ENCODE results near the gene FLT1. TPM values are rescaled to one million over a fixed set of nuclear protein-coding genes. Genes with fewer than 3 reads are reported as not detected.
A peak's percentile ranks its signal among the peaks of the same experiment; 100 is the strongest.

The FLT1 gene
- total and polyA plus RNA-seq, 12 donors = 15.2 to 76.3 (median 44.5) TPM

- Histone ChIP-seq H3K4me3 (no peak overlapping the region), H3K4me1 (peaks cover 0 to 71% (median 34%) of the 10 kb centered on the region in 9 donors), H3K27ac (peak overlapping the region in 3 of 10 donors; percentile 11 to 49 (median 24)), H3K27me3 (no peaks in the 10 kb centered on the region), H3K9me3 (no peaks in the 10 kb centered on the region), H3K36me3 (peaks cover 0 to 73% (median 11%) of the 10 kb centered on the region in 9 donors)
- TF ChIP-seq CTCF (IDR thresholded peaks at IDR 0.05) = no peak
- ATAC-seq (peak in 7 of 8 donors; percentile 66 to 88 (median 72)), DNase-seq (peak; percentile 27 to 30)
- intact Hi-C loops (cut with DNase I) = no loop called here
- 70 to 73% methylated on average over 5 of the region's 5 CpGs for WGBS, 2 donors
Measured at GRCh38 chr13:28423010-28423409, 71.9 kb downstream of the FLT1 start.

GRCh38 chr13:28421676-28422410 lies 73.1 kb downstream of the FLT1 start:
- peak in 2 of 8 donors; percentile 42 to 44 for ATAC-seq
- 57 to 61% methylated on average over 7 of the region's 7 CpGs for WGBS, 2 donors
- Histone ChIP-seq H3K4me1 (peaks cover 0 to 68% (median 31%) of the 10 kb centered on the region in 9 donors), H3K27me3 (no peaks in the 10 kb centered on the region), H3K9me3 (no peaks in the 10 kb centered on the region), H3K4me3 (no peak overlapping the region), H3K36me3 (peaks cover 0 to 63% (median 1%) of the 10 kb centered on the region in 9 donors), H3K27ac (peak overlapping the region in 2 of 10 donors; percentile 2 to 10)
- intact Hi-C loops (cut with DNase I) = no loop called here
- no peak for TF ChIP-seq CTCF (IDR thresholded peaks at IDR 0.05)
- no peak for DNase-seq

GRCh38 chr13:28420704-28421103 lies 74.2 kb downstream of the FLT1 start:
- peaks cover 0 to 59% (median 0%) of the 10 kb centered on the region in 9 donors for H3K36me3 ChIP-seq
- H3K27me3 ChIP-seq = no peaks in the 10 kb centered on the region
- ATAC-seq = peak in 1 of 8 donors; percentile 24
- WGBS, 2 donors = 77 to 85% methylated on average over 4 of the region's 4 CpGs
- intact Hi-C loops (cut with DNase I) = no loop called here
- no peak for TF ChIP-seq CTCF (IDR thresholded peaks at IDR 0.05)
- no peak overlapping the region for H3K4me3 ChIP-seq
- DNase-seq = no peak
- H3K4me1 ChIP-seq = peaks cover 0 to 65% (median 30%) of the 10 kb centered on the region in 9 donors
- no peak overlapping the region for H3K27ac ChIP-seq
- no peaks in the 10 kb centered on the region for H3K9me3 ChIP-seq

- no peak for DNase-seq
- no peak overlapping the region for H3K4me3 ChIP-seq
- H3K27ac ChIP-seq = peak overlapping the region in 2 of 10 donors; percentile 16 to 84
- WGBS, 2 donors = 80 to 86% methylated on average over 3 of the region's 3 CpGs
- no peaks in the 10 kb centered on the region for H3K9me3 ChIP-seq
- peaks cover 0 to 64% (median 19%) of the 10 kb centered on the region in 9 donors for H3K4me1 ChIP-seq
- no peaks in the 10 kb centered on the region for H3K27me3 ChIP-seq
- TF ChIP-seq CTCF (IDR thresholded peaks at IDR 0.05) = no peak
- H3K36me3 ChIP-seq = peaks cover 0 to 31% (median 0%) of the 10 kb centered on the region in 9 donors
- ATAC-seq = peak in 1 of 8 donors; percentile 23
- intact Hi-C loops (cut with DNase I) = no loop called here
Measured at GRCh38 chr13:28415994-28416421, 78.9 kb downstream of the FLT1 start.
